Measurements from ENCODE around the gene SLC17A9. TPM values are rescaled to one million over a fixed set of nuclear protein-coding genes. Genes with fewer than 3 reads are reported as not detected.

SLC17A9 gene
- total and polyA plus RNA-seq, 2 of the 8 experiments (the other 6 are each of a cell fraction or from before 2014, with no cell fraction given) = 23.5 to 35.2 TPM

GRCh38 chr20:62968378-62969178 lies 16.1 kb downstream of the SLC17A9 start:
- FAIRE-seq (no peak), DNase-seq (ENCODE audit: low read depth in 1 of 2, low spot score in 2 of 2) (no peak)
- H3K9ac ChIP-seq (replicated peaks in 1 of 4; ENCODE audit: extremely low read depth in 1 of 4, low read depth in 3 of 4, low read length in 3 of 4) = no peak overlapping the region
- H3K4ac ChIP-seq (replicated peaks; ENCODE audit: insufficient read length, low read depth, low read length) = no peak overlapping the region
- H3K14ac ChIP-seq (ENCODE audit: insufficient read length) = no peak overlapping the region
- H2BK5ac ChIP-seq (ENCODE audit: low read depth, low read length) = no peak overlapping the region; the same call in 1 of the 2 replicates
- H2AK5ac ChIP-seq (ENCODE audit: low read depth, low read length) = no peak overlapping the region
- no peak overlapping the region for H3K4me2 ChIP-seq (ENCODE audit: insufficient read depth in 1 of 2, low read depth in 2 of 2, low read length in 2 of 2)
- no peaks in the 10 kb centered on the region for H3K9me3 ChIP-seq (ENCODE audit: insufficient read depth in 2 of 2, low read depth in 1 of 2, low read length in 1 of 2)
- no peak overlapping the region for H2AFZ ChIP-seq (ENCODE audit: low read length)
- no peak overlapping the region for H2BK12ac ChIP-seq (ENCODE audit: low read depth, low read length)
- CTCF ChIA-PET (ENCODE audit: partially characterized antibody) = interaction anchor here (1.1 to 8.1 kb wide), 8 partner anchors 14 to 67 kb away, joined by 3 to 53 read pairs (median 4); partner anchors contain the start of gene BHLHE23
- WGBS, 2 experiments (ENCODE audit: extremely low coverage in 1 of 2, insufficient coverage in 1 of 2, insufficient read length in 1 of 2, insufficient replicate concordance in 2 of 2, low coverage in 1 of 2, low lambda C conversion rate in 2 of 2, missing lambda C conversion rate in 1 of 2) = 86% methylated on average over 21 of the region's 21 CpGs; no CpG with 5 or more reads in 1 of the 2 experiments
- no peaks in the 10 kb centered on the region for H3K79me2 ChIP-seq (ENCODE audit: control insufficient read depth in 1 of 2, insufficient read depth in 2 of 2, low read length in 2 of 2)
- peaks cover 0 to 11% (median 5%) of the 10 kb centered on the region in 4 experiments; a peak in 5 of 7 replicates for H3K4me1 ChIP-seq (replicated peaks in 1 of 4; ENCODE audit: control insufficient read depth in 3 of 4, insufficient read depth in 4 of 4, low read length in 3 of 4)
- H2BK20ac ChIP-seq (ENCODE audit: low read length) = no peak overlapping the region
- no peak overlapping the region for H3K27ac ChIP-seq (ENCODE audit: low read depth, low read length)
- H4K91ac ChIP-seq (replicated peaks; ENCODE audit: insufficient read length, low read length) = no peak overlapping the region
- H3K23ac ChIP-seq (ENCODE audit: insufficient read length) = no peak overlapping the region
- TF ChIP-seq POLR2A (IDR thresholded peaks at IDR 0.05; ENCODE audit: control extremely low read depth in 1 of 2, low read depth in 2 of 2, low read length in 2 of 2) = no peak
- TF ChIP-seq RAD21 (IDR thresholded peaks at IDR 0.05 in 1 of 2, conservative IDR thresholded peaks at IDR 0.05 in 1 of 2; ENCODE audit: low read depth in 2 of 2, low read length in 2 of 2) = no peak
- no peak for TF ChIP-seq POU5F1 (IDR thresholded peaks at IDR 0.05; ENCODE audit: low read depth, low read length)
- TF ChIP-seq ASH2L (IDR thresholded peaks at IDR 0.05; ENCODE audit: low read length) = no peak
- TF ChIP-seq CBX5 (IDR thresholded peaks at IDR 0.05; ENCODE audit: low read depth, low read length) = no peak
- no peak for TF ChIP-seq E2F6 (IDR thresholded peaks at IDR 0.05)
- TF ChIP-seq MAFK (IDR thresholded peaks at IDR 0.05; ENCODE audit: low read depth, low read length) = no peak
- no peak overlapping the region for H2BK120ac ChIP-seq (replicated peaks; ENCODE audit: low read depth, low read length)
- POLR2A ChIA-PET (ENCODE audit: partially characterized antibody) = interaction anchor here (1.3 to 3.4 kb wide), 6 partner anchors 9 to 93 kb away, joined by 3 to 13 read pairs (median 3); partner anchors contain the start of gene GID8
- peak overlapping the region; percentile 81 for H4K8ac ChIP-seq (ENCODE audit: extremely low read depth, insufficient read depth, low read length)
- no peaks in the 10 kb centered on the region for H3K79me1 ChIP-seq (ENCODE audit: low read depth, low read length)
- peaks cover 8 to 16% (median 13%) of the 10 kb centered on the region in 4 experiments for H3K27me3 ChIP-seq (replicated peaks in 1 of 4; ENCODE audit: control insufficient read depth in 3 of 4, extremely low read depth in 1 of 4, insufficient read depth in 3 of 4, low read length in 3 of 4)
- peaks cover 13% of the 10 kb centered on the region; the same call in 1 of the 2 replicates for H3K23me2 ChIP-seq (ENCODE audit: low read depth, low read length)
- H2BK15ac ChIP-seq (ENCODE audit: low read length) = no peak overlapping the region
- H4K20me1 ChIP-seq (replicated peaks in 1 of 2; ENCODE audit: control insufficient read depth in 1 of 2, insufficient read depth in 2 of 2, low read length in 2 of 2) = peaks cover 0 to 9% of the 10 kb centered on the region in 2 experiments
- peaks cover 0 to 3% (median 0%) of the 10 kb centered on the region in 4 experiments; a peak in 3 of 8 replicates for H3K36me3 ChIP-seq (ENCODE audit: control insufficient read depth in 2 of 4, insufficient read depth in 4 of 4, low read length in 3 of 4)
- no peak overlapping the region for H4K5ac ChIP-seq (ENCODE audit: insufficient read length, low read depth, low read length)
- H3K18ac ChIP-seq (ENCODE audit: extremely low read depth, low read length) = peak overlapping the region; percentile 60; the same call in 1 of the 2 replicates
- H3K4me3 ChIP-seq (ENCODE audit: extremely low read depth in 1 of 4, insufficient read depth in 2 of 4, low read depth in 3 of 4, low read length in 4 of 4) = no peak overlapping the region
- no peak overlapping the region for H3K56ac ChIP-seq (replicated peaks; ENCODE audit: insufficient read length, low read depth, low read length)

Measured in H1 (cell line).